HG03095 (cell line): ENCODE measurements around the gene SMG9.

Source experiments
- ATAC-seq: cut with Tn5 transposase; IDR thresholded peaks from one replicate; pipeline ENCODE4 v1.9.1; 2021; ENCODE audit warnings: moderate library complexity; ENCODE audit not compliant: unreplicated experiment

Gene SMG9

DNA sequence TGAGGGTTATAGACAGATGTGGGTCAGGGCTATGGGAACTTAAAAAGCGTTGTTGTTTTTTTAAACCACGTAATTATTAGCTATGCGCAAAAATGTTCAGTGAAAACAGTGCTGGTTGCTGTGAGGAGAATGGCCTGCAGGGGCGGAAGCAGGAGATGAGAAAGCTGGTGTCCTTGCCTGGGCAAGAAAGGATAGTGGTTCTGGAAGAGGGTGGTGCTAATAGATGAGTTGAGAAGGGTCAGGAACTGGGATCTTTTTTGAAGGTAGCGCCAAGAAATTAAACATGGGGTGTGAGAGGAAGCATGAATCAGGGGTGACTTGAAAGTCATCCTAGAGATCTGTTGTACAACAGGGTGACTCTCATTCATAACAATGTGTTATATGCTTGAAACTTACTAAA is 4.8 kb upstream of the SMG9 start:
- ATAC-seq, result no peak

DNA sequence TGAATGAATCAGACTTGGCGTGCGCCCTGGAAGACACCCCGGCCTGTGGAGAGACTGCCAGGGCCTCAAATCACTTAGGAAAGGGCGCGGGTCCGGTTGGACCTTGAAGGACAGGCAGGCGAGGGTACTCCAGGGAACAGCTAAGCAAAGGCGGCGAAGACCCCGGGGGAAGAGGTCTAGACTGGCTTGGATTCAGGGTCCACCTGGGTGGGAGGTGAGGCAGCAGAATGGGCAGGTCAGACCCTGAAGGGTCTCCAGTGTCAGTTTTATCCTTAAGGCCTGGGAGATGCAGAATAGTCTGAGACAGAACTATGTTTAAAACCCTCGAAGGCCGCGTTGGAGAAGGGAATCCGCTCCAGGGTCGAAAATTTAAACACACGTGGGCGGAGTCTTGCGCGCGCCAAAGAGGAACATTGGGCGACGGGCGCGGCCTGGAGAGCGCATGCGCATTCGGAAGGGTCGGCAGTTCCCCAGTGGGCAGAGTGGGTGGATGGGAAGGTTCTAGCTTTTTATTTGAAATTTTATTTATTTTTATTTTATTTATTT is 567 bp upstream of the SMG9 start:
- no peak for ATAC-seq

DNA sequence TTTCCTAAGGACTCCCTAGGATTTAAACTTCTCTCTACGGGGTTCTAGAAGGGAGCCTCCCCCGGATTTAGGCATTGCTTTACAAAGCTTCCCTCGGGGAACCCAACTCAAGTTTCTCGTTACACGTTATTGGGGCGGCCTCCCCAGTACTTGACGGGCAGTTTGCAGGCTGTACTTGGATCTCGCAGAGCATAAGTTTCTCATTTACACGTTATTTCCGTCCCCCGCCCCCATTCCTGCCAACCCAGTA is 584 bp downstream of the SMG9 start:
- ATAC-seq, result no peak

DNA sequence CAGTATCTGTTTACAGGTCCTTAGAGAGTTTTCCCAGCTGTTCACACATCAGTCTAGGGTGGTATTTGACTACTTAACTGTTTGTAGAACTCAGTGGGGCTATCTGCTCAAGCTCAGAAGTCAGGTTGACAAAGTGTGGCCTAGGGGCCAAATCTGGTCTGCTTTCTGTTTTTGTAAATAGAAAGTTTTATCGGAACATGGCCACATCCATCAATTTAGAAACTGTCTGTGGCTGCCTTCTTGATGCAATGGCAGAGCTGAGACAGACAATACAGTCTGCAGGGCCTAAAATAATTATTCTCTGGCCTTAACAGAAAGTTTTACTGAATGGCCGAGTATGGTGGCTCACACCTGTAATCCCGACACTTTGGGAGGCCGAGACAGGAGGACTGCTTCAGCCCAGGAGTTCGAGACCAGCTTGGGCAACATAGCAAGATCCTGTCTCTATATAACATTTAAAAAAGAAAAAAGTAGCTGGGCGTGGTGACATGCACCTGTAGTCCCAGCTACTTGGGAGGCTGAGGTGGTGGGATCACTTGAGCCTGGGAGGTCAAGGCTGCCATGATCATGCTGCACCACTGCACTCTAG is 2.4 kb downstream of the SMG9 start:
- ATAC-seq, result no peak

DNA sequence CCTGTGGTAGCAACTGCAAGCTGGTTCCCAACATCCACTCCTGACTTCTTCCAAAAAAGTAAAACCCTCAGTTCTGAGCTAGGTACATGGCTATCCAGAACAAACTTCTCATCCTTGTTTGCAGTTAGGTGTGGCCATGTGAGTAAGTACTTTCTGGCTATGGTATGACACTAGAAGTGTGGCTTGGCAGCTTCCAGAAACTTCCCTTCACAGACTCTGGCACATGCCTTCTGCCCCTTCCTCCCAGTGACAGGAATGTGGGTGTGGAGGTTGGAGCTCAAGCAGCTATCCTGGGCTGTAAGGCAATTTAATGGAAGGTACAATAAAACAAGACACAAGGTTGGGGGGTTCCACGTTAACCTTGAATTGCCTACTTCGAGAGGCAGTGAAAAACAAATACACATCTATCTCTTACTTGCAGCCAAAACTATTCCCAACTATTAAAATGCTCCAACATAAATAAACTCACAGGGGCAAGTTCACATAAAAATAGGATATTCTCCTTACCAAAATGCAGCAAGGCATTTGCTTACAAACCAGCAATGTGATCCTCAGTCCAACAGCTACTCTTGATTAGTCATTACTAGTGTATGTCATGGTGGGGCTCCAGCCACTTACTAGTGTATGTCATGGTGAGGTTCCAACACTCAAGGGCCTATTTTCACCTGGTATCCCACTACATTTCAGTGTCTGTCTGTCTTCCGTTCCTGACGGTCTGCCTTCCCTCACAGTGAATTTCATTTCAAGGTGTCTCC is 3.1 kb downstream of the SMG9 start:
- no peak for ATAC-seq

DNA sequence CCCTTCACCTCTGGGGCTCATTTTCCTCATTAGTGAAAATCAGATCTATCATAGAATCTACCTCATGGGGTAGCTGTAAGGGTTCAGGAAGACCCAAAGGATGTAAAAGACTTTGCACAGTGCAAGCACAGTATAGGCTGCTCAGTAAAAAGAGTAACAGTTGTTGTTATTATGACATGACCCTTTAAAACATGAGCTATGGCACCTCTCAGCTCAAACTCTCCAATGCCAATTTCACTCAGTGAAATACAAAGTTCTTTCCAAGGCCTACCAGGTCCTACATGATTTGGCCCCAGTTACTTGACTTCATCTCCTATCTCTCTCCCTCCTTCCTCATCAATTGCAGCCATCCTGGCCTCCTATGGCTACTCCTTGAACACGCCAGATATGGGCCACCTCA is 4.9 kb downstream of the SMG9 start:
- ATAC-seq, result no peak

DNA sequence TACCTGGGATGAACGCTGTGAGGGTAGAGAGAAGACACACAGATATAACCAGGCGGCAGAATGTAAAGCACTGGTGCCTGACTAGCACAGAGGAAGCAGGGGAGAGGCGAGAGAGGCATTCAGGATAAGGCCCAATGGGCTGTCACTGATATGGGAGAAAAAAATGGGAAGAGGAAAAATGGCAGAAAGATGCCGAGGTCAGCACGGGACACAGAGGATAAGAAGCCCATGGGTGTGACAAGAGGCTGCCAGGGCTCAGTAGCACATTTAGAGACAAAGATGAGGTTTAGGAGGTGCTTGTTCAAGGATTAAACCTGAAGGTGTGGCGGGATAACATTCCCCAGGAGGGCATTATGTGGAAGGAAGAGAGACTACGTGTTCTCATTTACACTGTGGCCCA is 5.6 kb downstream of the SMG9 start:
- no peak for ATAC-seq

DNA sequence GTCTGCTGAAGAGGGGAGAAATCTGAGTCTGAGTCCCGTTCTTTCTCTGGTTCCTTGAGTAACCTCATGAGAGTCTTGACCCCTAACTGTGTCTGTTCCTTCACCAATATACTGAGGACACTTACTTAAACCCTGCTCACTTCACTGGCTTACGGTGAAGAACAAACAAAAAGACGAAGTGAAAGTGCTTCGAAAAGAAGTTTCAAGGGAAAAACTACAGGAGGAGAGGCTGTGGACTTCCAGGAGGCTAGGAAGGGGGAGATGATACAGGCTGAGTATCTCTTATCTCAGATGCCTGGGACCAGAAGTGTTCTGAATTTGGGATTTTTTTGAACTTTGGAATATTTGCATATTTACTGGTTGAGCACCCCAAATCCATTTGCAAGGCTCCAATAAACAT is 6.1 kb downstream of the SMG9 start:
- no peak for ATAC-seq

DNA sequence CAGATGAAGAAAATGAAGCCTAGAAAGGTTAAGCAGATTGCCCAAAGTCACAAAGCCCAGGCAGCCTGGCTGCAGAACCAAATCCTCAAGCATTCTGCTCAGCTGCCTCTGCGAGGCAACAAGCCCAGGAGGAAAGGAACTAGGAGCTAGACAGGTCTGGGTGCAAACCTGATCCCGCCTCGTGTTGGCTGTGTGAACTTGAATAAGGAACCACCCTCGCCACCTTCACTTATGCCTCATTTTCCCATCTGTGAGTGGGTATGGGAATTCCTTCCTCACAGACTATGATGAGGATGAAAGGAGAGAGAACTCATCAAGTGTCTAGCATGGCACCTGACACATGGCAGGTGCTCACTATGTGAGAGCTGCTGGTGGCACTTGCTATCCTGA is 6.6 kb downstream of the SMG9 start:
- no peak for ATAC-seq

DNA sequence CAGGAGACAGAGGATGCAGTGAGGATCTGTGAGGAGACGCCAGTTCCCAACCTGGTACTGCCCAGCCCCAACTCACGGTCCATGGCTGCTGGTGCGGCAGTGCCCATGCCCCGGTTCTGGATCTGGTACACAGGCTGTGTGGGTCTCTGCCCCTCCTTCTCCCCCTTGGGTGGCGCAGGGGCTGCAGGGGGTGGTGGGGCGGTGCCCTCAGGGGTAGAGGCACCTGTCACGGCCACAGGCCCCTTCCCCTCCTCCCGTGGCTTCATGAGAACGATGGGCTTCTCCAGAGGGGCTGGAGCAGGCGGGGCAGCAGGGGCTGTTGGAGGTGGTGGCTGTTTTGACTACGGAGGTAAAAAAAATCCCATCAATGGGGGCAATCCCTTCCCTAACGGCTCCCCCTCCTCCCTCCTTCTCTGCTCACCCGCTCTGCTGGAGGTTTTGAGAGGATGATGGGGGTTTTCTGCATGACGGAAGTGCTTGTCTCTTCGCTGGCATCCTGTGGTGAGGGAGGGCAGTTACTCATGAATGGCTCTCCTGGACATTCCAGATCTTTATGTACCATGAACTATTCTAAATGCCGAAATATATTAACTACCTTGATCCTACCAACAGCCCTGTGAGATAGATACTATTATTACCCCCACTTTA is 7.1 kb downstream of the SMG9 start:
- ATAC-seq, result no peak

DNA sequence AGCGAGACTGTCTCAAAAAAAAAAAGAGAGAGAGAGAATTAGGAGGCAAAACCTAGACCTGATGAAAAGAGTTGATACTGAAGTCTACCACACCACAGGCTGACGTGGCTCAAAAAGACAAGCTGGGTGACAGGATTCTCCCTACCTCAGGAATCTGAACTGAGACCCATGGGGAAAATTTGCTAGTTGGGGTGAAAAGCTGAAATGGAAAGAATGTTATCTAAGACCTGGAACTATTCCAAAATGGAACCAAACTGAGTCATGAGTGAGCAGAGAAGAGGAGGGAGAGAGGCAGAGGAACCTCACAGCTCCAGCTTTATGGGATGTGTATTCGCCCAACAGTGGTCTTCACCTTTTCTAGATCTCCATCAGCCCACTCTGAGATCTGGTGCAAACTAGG is 11.7 kb downstream of the SMG9 start:
- no peak for ATAC-seq

DNA sequence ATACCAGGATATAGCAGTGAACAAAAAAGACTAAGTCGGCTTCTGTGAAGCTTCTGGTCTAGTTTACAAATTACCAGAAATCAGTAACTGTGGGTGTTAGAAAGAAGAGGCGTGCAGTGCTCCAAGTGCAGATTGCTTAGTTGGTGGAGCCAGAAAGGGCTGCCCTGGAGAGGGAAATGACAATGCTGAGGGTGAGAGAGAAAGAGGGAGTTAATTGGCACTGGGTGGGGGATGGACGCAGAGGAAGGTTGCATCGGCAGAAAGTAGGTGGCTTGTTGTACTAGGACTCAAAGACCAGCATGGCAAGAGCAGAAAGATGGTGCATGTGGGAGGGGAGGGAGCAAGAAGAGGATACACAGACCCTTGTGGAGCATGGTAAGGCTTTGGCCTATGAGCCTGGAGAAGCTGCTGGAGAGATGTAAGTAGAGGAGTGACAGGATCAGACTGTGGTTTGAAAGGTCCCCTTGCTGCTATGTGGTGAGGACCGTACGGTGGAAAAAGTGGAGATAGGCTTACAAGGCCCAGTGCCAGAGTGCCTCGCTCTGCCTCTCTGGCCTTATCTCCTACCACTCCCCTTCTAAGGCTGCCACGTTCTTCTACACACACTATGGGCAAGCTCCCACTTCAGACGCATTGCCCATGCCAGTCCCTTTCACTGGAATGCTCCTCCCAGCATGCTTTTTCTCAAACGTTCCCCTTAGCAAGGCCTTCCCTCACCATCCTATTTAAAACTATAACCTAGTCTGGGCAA is 13.5 kb downstream of the SMG9 start:
- no peak for ATAC-seq

DNA sequence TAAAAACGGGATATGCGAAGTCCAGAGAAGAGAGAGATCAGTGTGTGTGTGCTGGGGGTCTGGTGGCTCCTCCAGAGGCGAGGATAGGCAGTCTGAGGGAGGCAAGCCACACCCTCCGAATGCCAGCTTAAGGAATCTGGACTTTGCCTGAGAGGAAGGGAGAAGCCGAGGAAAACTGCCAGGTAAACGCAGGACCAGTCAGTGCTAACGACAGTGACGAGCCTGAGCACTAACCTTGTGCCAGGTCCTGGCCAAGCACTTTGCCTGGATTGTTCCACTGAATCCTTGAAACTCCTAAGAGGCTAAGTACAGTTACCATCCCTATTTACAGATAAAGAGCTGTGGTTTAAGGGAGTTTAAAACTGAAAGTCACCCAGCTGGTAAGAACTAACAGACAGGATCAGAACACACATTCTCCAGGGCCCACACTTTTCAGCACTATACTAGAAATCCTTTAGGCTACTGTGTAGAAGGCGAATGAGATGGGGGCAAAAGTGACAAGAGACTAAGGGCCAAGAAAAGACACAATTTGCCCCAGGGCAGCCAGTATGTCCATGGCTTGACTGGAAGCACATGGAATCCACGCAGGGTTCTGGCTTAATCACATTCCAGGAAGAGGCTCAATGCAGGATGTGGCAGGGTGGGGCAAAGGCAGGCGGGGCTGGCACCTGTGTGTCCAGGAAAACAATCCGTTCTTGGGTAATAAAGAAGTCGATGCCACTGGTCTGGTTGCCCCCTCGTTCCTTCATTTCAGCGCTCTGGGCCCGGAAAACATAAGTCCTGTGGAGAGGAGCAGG is 15.1 kb downstream of the SMG9 start:
- ATAC-seq, result no peak

DNA sequence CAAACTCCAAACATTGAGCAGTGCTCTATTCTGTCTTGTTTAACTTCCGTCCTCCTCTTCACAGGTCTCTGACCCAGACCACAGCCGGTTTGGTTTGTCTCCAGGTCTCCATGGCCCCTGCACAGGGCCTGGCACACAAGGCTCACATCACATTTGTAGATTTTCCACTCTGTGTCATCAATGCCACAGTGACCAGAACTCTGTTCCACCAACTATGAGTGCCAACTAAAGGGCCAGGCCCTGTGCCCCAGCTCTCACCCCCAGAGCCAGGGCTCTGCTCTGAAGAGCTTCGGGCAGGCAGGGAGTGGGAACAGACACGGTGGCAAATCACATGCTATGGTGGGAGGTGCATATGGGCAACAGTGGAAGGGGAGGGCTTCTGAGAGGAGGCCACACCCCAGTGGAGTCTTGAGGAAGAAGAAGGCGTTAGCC is 16.0 kb downstream of the SMG9 start:
- no peak for ATAC-seq

DNA sequence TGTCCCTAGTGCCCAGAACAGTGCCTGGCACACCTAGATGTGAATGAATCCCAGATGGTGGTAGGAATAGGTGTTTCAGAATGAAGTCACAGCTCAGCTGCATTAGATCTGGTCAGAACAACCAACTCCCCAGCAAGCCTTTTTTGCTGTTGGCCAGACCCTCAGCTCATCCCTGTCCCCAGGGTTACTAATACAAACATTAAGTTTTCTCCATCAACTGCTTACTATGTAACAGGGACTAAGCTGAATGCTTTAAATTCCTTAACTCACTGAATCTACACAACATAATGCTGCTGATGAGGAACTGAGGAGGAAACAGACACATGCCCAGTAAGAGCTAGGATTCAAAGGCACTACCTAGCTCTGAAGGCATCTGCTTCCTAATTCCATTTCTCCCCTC is 18.8 kb downstream of the SMG9 start:
- ATAC-seq, result no peak

DNA sequence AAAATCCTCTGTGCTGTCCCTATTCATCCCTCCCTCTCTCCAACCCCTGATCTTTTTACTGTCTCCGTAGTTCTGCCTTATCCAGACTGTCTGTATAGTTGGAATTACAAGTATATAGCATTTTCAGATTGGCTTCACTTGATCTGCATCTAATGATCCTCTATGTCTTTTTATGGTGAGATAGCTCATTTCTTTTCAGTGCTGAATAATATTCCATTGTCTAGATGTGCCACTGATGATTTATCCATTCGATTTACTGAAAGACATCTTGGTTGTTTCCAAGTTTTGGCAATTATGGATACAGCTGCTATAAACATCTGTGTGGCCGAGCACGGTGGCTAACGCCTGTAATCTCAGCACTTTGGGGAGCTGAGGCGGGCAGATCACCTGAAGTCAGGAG is 19.7 kb downstream of the SMG9 start:
- no peak for ATAC-seq

DNA sequence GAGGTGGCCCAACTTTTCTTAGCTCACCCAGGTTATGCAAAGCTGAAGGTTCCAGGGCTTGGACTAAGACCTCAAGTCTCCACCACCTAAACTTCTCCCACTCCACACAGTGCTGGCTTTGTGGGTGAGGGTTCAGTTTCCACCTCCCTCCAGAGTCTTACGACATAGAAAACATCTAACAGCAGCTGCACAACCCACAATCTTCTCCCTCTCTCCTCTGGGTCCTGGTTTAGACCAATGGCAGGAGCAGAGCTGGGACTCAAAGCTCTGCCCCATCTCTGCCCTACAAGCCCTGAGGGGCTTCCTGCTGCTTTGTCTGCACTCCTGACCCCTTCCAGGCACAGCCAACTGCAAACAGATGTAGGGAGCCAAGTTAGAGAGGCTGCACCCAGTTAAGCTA is 22.9 kb downstream of the SMG9 start:
- no peak for ATAC-seq

DNA sequence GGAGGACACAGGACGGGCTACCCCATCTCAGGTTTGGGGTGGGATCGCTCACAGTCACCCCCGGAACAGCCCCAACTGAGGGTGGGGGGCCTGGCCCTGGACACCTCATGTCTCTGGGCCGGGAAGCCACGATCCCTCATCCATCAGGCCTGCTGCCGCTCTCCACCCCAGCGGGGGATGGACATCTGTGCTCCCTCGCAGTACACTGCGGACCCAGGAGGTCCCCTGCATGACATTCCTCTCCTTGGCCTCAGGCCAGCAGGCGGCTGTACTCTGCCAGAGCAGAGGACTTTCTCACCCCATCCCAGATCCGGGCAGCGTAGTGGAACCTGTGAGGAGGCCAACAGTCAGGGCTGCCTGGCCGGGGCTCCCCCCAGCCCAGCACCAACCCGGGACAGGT is 23.4 kb downstream of the SMG9 start:
- no peak for ATAC-seq

DNA sequence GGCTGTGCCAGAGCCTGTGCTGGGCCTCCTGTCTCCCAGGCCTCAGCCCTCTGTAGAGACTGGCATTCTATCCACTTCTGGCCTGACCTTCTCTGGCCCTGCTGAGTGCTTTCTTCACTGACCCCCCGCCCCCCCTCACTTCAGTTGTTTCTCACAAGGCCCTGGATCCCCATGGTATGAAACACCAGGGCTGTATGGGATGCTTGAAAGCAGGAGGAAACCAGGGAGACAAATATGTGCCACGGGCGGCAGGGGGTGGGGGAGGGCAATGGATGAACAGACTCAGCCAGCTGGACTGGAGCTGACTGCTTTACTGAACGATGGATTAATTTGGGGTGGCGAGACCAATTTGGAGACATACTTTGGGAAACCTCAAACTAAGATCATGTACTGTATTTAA is 24.8 kb downstream of the SMG9 start:
- no peak for ATAC-seq

DNA sequence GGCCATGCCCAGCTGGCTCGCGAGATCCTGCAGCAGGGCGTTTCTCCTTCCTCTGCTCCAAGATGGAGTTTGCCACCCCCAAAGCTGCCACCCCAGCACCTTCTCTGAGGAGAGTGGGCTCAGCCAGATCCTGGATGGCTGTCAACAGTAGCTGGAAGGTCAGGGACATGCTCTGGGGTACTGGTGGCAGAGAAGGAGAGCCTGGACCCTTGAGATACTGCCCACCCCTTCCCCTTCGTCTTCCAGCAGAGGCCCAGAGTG is 27.2 kb downstream of the SMG9 start:
- no peak for ATAC-seq
